HG03045 (cell line): ENCODE measurements around the gene CBX8.
"Not testable (repeated sequence)": the region's sequence is repeated elsewhere in the genome, so short reads cannot be mapped to it uniquely, and the experiment has no call there.

Experiments
- ATAC-seq: cut with Tn5 transposase; IDR thresholded peaks from one replicate; pipeline ENCODE4 v1.9.1; 2021; ENCODE audit warnings: mild to moderate bottlenecking, moderate library complexity; ENCODE audit not compliant: unreplicated experiment

CBX8 gene

GRCh38 chr17:79757140-79757745 is 39.6 kb downstream of the CBX8 start:
- no peak for ATAC-seq

- ATAC-seq: no peak
Observed at GRCh38 chr17:79755591-79755990, 41.3 kb downstream of the CBX8 start.

DNA sequence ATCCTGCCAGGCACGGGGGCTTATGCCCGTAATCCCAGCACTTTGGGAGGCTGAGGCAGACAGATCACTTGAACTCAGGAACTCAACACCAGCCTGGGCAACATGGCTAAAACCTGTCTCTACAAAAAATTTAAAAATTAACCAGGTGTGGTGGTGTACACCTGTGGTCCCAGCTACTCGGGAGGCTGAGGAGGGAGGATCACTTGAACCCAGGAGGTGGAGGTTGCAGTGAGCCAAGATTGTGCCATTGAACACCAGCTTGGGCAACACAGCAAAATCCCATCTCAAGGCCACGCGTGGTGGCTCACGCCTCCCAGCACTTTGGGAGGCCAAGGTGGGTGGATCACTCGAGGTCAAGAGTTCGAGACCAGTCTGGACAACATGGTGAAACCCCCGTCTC is 42.0 kb downstream of the CBX8 start:
- not testable (repeated sequence) for ATAC-seq

GRCh38 chr17:79754370-79754769 is 42.5 kb downstream of the CBX8 start:
- ATAC-seq: no peak

DNA sequence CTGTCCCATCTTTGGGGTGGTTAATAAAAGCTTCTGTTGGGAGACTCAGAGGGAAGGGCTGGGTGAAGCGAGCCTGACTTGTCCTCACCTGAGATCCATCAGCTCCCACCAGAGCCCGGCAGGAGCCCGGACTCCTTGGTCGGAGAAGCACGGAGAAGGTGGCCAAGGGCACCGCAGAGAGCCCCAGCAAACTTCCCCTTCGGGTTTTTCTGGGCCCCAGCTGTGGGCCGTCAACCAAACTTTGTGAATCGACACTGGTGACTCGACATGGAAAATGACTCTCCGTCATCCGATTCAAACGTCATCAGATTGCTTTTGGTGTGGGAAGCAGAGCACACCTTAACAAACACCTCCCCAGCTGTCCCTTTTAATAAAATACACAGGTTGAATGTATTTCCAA is 44.7 kb downstream of the CBX8 start:
- ATAC-seq: no peak

GRCh38 chr17:79750650-79751545 is 46.0 kb downstream of the CBX8 start:
- no peak for ATAC-seq

- ATAC-seq: no peak
Observed at GRCh38 chr17:79749958-79750357, 46.9 kb downstream of the CBX8 start.

GRCh38 chr17:79749156-79749815 is 47.6 kb downstream of the CBX8 start:
- no peak for ATAC-seq

- no peak for ATAC-seq
Observed at GRCh38 chr17:79748295-79749099, 48.4 kb downstream of the CBX8 start.

- no peak for ATAC-seq
Observed at GRCh38 chr17:79747508-79748294, 49.2 kb downstream of the CBX8 start.

DNA sequence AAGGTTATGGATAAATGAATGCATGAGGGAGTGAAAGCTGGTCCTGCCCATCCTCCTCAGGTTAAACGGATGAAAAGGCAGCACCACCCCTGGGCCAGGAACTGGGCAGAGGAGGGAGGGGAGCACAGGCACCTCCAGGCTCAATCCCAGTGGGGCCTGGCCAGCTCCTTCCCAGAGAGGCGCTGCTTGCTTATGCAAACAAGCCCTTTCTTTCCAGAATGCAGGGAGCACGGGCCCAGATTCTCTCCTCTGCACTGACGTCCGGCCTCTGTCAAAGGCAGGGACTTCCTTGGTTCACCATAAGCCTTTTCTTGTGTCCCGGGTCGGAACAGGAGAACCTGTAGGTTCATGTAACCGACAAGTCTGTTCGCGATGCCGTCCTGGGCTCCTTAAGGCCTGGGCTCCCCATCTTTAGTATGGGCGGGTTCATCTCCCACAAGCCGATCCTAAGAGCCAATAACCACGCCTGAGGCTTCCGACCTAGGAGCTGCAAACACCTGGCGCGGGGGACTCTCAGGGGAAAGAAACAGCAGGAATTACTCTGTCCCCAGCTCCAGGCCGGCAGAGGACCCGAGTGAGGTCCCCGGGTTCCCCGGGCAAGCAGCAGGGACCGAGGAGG is 49.9 kb downstream of the CBX8 start:
- no peak for ATAC-seq

GRCh38 chr17:79745641-79746105 is 51.2 kb downstream of the CBX8 start:
- no peak for ATAC-seq

- ATAC-seq: no peak
Observed at GRCh38 chr17:79743614-79744013, 53.3 kb downstream of the CBX8 start.

DNA sequence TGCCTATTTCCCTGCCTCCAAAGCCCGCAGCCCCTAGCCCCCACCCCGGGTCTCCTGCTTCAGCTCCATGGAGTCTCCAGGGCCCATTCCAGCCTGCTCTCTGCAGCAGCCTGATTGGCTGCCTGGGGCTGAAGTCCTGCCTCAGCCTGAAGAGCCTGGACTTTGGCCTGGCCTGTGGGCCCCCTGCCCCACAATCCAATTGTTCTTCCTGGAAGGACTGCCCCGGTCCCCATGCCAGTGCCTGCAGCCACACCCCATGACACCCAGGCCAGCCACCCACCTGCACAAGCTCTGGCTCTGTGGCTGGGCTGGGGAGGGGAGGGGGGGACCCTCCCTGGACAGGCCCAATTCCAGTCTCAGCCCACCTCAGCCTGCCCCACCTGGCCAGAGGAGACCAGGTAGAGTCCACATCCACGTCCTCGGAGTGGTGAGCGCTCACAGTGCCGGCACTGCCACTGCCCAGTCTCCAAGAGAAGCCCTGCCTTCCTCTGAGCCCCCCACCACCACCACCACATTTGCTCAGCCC is 53.9 kb downstream of the CBX8 start:
- ATAC-seq: no peak

- no peak for ATAC-seq
Observed at GRCh38 chr17:79742589-79742918, 54.3 kb downstream of the CBX8 start.
